ENCODE results near the gene YPEL5. TPM values are rescaled to one million over a fixed set of nuclear protein-coding genes. Genes with fewer than 3 reads are reported as not detected.

Gene YPEL5
- total and polyA plus RNA-seq, 12 donors = 35.5 to 88.8 (median 68.3) TPM

GRCh38 chr2:30165617-30166016 lies 18.8 kb downstream of the YPEL5 start:
- Histone ChIP-seq H3K36me3 (peaks cover 0 to 25% (median 0%) of the 10 kb centered on the region in 9 donors), H3K4me1 (peaks cover 0 to 25% (median 16%) of the 10 kb centered on the region in 9 donors), H3K4me3 (no peak overlapping the region), H3K27ac (no peak overlapping the region), H3K9me3 (no peaks in the 10 kb centered on the region), H3K27me3 (no peaks in the 10 kb centered on the region)
- no peak for TF ChIP-seq CTCF (IDR thresholded peaks at IDR 0.05)
- 89 to 90% methylated on average over 4 of the region's 4 CpGs for WGBS, 2 donors
- ATAC-seq (no peak), DNase-seq (no peak)
- intact Hi-C loops (cut with DNase I) = loop anchor here in 7 of 10 donors (2.0 to 10.0 kb wide), 8 partner anchors 37 to 999 kb away; no protein-coding TSS in a partner anchor

- Histone ChIP-seq H3K27ac (no peak overlapping the region), H3K4me1 (peaks cover 0 to 6% (median 0%) of the 10 kb centered on the region in 9 donors), H3K9me3 (no peaks in the 10 kb centered on the region), H3K36me3 (no peaks in the 10 kb centered on the region), H3K4me3 (no peak overlapping the region), H3K27me3 (no peaks in the 10 kb centered on the region)
- WGBS, 2 donors = 87 to 100% methylated on average over 1 of the region's 1 CpG
- DNase-seq = no peak
- intact Hi-C loops (cut with DNase I) = loop anchor here in 2 of 10 donors (5.0 kb wide), 2 partner anchors 35 to 535 kb away; no protein-coding TSS in a partner anchor
- no peak for ATAC-seq
- no peak for TF ChIP-seq CTCF (IDR thresholded peaks at IDR 0.05)
Observed at GRCh38 chr2:30172627-30173026, 25.8 kb downstream of the YPEL5 start.

- no peaks in the 10 kb centered on the region for H3K9me3 ChIP-seq
- no peak for TF ChIP-seq CTCF (IDR thresholded peaks at IDR 0.05)
- H3K4me3 ChIP-seq = no peak overlapping the region
- H3K27ac ChIP-seq = peak overlapping the region in 1 of 10 donors; percentile 45
- ATAC-seq (no peak), DNase-seq (no peak)
- H3K36me3 ChIP-seq = no peaks in the 10 kb centered on the region
- WGBS, 2 donors = 99% methylated on average over 3 of the region's 3 CpGs
- intact Hi-C loops (cut with DNase I) = no loop called here
- H3K4me1 ChIP-seq = peaks cover 9 to 30% (median 18%) of the 10 kb centered on the region in 9 donors
- H3K27me3 ChIP-seq = no peaks in the 10 kb centered on the region
Observed at GRCh38 chr2:30177440-30177839, 30.6 kb downstream of the YPEL5 start.

- Histone ChIP-seq H3K4me1 (peaks cover 9 to 30% (median 18%) of the 10 kb centered on the region in 9 donors), H3K27me3 (no peaks in the 10 kb centered on the region), H3K36me3 (no peaks in the 10 kb centered on the region), H3K27ac (peak overlapping the region in 6 of 10 donors; percentile 15 to 75 (median 48)), H3K4me3 (no peak overlapping the region), H3K9me3 (no peaks in the 10 kb centered on the region)
- WGBS, 2 donors = 68 to 85% methylated on average over 4 of the region's 4 CpGs
- ATAC-seq = peak in 1 of 8 donors; percentile 12
- no peak for TF ChIP-seq CTCF (IDR thresholded peaks at IDR 0.05)
- intact Hi-C loops (cut with DNase I) = no loop called here
- no peak for DNase-seq
Observed at GRCh38 chr2:30177956-30178355, 31.1 kb downstream of the YPEL5 start.

Data from heart right ventricle (tissue), 16 donors.